IMR-90 (cell line): ENCODE results near the gene CD68. TPM values are rescaled to one million over a fixed set of nuclear protein-coding genes. Genes with fewer than 3 reads are reported as not detected.

Source experiments
- ATAC-seq: fragments of 200-7000 bp; cut with Tn5 transposase; 2 replicates; pipeline ENCODE4 v1.9.1; 2020; ENCODE audit warnings: low read depth, mild to moderate bottlenecking, moderate library complexity
- BruUV-seq: library from RNA; stranded (reverse); fragments of 400-500 nt; replicated peaks from 2 replicates; lab custom pipeline; 2021; lab: Mats Ljungman, UMichigan
- CTCF ChIA-PET: fragments of 300-600 bp; formaldehyde crosslinking; extraction: SDS; loops from one replicate; lab custom pipeline; 2021; ENCODE audit warnings: antibody characterized with exemption; lab: Yijun Ruan, JAX
- POLR2A ChIA-PET: fragments of 300-600 bp; sonication (Branson Sonifier 250); formaldehyde crosslinking; loops from one replicate; lab custom pipeline; 2022; ENCODE audit warnings: antibody characterized with exemption; ENCODE audit not compliant: unreplicated experiment; lab: Charles Lee
- DNase-seq: peaks from one replicate; pipeline ENCODE4 v3.0.0; 2013
- H2AFZ ChIP-seq: replicated peaks from 2 replicates; pipeline ENCODE3; 2013; ENCODE audit warnings: low read length, mild to moderate bottlenecking; ENCODE audit not compliant: poor library complexity
- H2AK5ac ChIP-seq: 2 replicates; pipeline ENCODE4 v1.6.1; 2013; ENCODE audit warnings: low read depth, low read length, inconsistent platforms
- H2AK9ac ChIP-seq: replicated peaks from 2 replicates; pipeline ENCODE3; 2013; ENCODE audit warnings: mild to moderate bottlenecking, low read depth, low read length, moderate library complexity; ENCODE audit not compliant: poor library complexity
- H2BK120ac ChIP-seq: 2 replicates; pipeline ENCODE4 v1.6.1; 2013; ENCODE audit warnings: low read depth, low read length, inconsistent platforms
- H2BK15ac ChIP-seq: 3 replicates; pipeline ENCODE4 v1.6.1; 2013; ENCODE audit warnings: low read depth, low read length, inconsistent platforms
- H2BK20ac ChIP-seq: 2 replicates; pipeline ENCODE4 v1.6.1; 2013; ENCODE audit warnings: low read depth, mild to moderate bottlenecking, inconsistent platforms, low read length, moderate library complexity
- H2BK5ac ChIP-seq: 2 replicates; pipeline ENCODE4 v1.6.1; 2013; ENCODE audit warnings: mild to moderate bottlenecking, low read depth, low read length, inconsistent platforms; ENCODE audit not compliant: poor library complexity, severe bottlenecking
- H3K14ac ChIP-seq: replicated peaks from 2 replicates; pipeline ENCODE4 v1.6.1; 2013; ENCODE audit warnings: low read depth, low read length, inconsistent platforms
- H3K18ac ChIP-seq: 2 replicates; pipeline ENCODE4 v1.6.1; 2013; ENCODE audit warnings: low read depth, low read length, control low read depth
- H3K23ac ChIP-seq: 2 replicates; pipeline ENCODE4 v1.6.1; 2013; ENCODE audit warnings: low read depth, low read length, inconsistent platforms
- H3K27ac ChIP-seq: 2 replicates; pipeline ENCODE4 v1.5.1; 2013; ENCODE audit warnings: mild to moderate bottlenecking, control low read depth, low read length; ENCODE audit not compliant: insufficient read depth
- H3K27me3 ChIP-seq: 2 replicates; pipeline ENCODE4 v1.6.1; 2013; ENCODE audit warnings: low read length; ENCODE audit not compliant: control insufficient read depth, insufficient read depth
- H3K36me3 ChIP-seq: 2 replicates; pipeline ENCODE4 v1.6.1; 2013; ENCODE audit warnings: low read length, mixed read lengths; ENCODE audit not compliant: control insufficient read depth, insufficient read depth
- H3K4ac ChIP-seq: 2 replicates; pipeline ENCODE4 v1.6.1; 2013; ENCODE audit warnings: low read depth, low read length, inconsistent platforms
- H3K4me1 ChIP-seq: 2 replicates; pipeline ENCODE4 v1.6.1; 2013; ENCODE audit warnings: low read length, mixed read lengths; ENCODE audit not compliant: control insufficient read depth, insufficient read depth
- H3K4me2 ChIP-seq: 2 replicates; pipeline ENCODE4 v1.6.1; 2013; ENCODE audit warnings: low read depth, mild to moderate bottlenecking, control low read depth, low read length, moderate library complexity
- H3K4me3 ChIP-seq: 2 replicates; pipeline ENCODE4 v1.5.1; 2013; ENCODE audit warnings: low read depth, mild to moderate bottlenecking, control low read depth, low read length, moderate library complexity; ENCODE audit not compliant: insufficient read depth
- H3K56ac ChIP-seq: 2 replicates; pipeline ENCODE4 v1.6.1; 2013; ENCODE audit warnings: low read length, inconsistent platforms; ENCODE audit not compliant: insufficient read depth; ENCODE audit errors: extremely low read depth
- H3K79me1 ChIP-seq, 2 experiments: 2 replicates each; pipeline ENCODE4 v1.6.1; 2013; ENCODE audit warnings: low read length in 2 of 2, inconsistent platforms in 1 of 2, low read depth in 1 of 2
- H3K9ac ChIP-seq: 2 replicates; pipeline ENCODE4 v1.6.1; 2013; ENCODE audit warnings: low read depth, low read length, control low read depth
- H3K9me1 ChIP-seq: 2 replicates; pipeline ENCODE4 v1.6.1; 2013; ENCODE audit warnings: low read length, inconsistent platforms; ENCODE audit not compliant: insufficient read depth
- H3K9me3 ChIP-seq: 2 replicates; pipeline ENCODE4 v1.6.1; 2013; ENCODE audit warnings: low read length; ENCODE audit not compliant: control insufficient read depth, insufficient read depth
- H4K20me1 ChIP-seq: 2 replicates; pipeline ENCODE4 v1.6.1; 2013; ENCODE audit warnings: low read length, inconsistent platforms; ENCODE audit not compliant: insufficient read depth
- H4K5ac ChIP-seq: 2 replicates; pipeline ENCODE4 v1.6.1; 2013; ENCODE audit warnings: mild to moderate bottlenecking, low read depth, low read length, control low read depth
- H4K8ac ChIP-seq, 2 experiments: 2 replicates each; pipeline ENCODE4 v1.6.1; 2013; ENCODE audit warnings: low read depth in 2 of 2, low read length in 2 of 2, control low read depth in 1 of 2, inconsistent platforms in 1 of 2
- H4K91ac ChIP-seq: 2 replicates; pipeline ENCODE4 v1.6.1; 2013; ENCODE audit warnings: low read depth, low read length, inconsistent platforms; ENCODE audit not compliant: insufficient read depth
- CEBPB ChIP-seq: IDR thresholded peaks from 2 replicates; pipeline ENCODE4 v1.6.1; 2012; ENCODE audit warnings: low read depth, low read length, improper control_type of control experiment
- CHD1 ChIP-seq: IDR thresholded peaks from 2 replicates; pipeline ENCODE4 v1.6.1; 2012; ENCODE audit warnings: low read depth, low read length, improper control_type of control experiment
- FOS ChIP-seq: fragments of 150-350 bp; IDR thresholded peaks from 2 replicates; pipeline ENCODE4 v1.6.1; 2016; ENCODE audit warnings: low read depth, low read length
- MAZ ChIP-seq: IDR thresholded peaks from 2 replicates; pipeline ENCODE4 v1.6.1; 2012; ENCODE audit warnings: low read depth, mild to moderate bottlenecking, low read length, improper control_type of control experiment, moderate library complexity, borderline replicate concordance
- NFE2L2 ChIP-seq: fragments of 150-350 bp; IDR thresholded peaks from 2 replicates; pipeline ENCODE4 v1.6.1; 2016; ENCODE audit warnings: low read depth, mild to moderate bottlenecking, low read length
- RAD21 ChIP-seq: IDR thresholded peaks from 2 replicates; pipeline ENCODE4 v1.6.1; 2012; ENCODE audit warnings: low read length, improper control_type of control experiment
- RFX5 ChIP-seq: IDR thresholded peaks from 2 replicates; pipeline ENCODE4 v1.8.0; 2012; ENCODE audit warnings: low read depth, mild to moderate bottlenecking, low read length, moderate library complexity
- SMC3 ChIP-seq: fragments of 150-350 bp; IDR thresholded peaks from 2 replicates; pipeline ENCODE4 v1.6.1; 2016; ENCODE audit warnings: low read depth, mild to moderate bottlenecking, antibody characterized with exemption, low read length, moderate library complexity
- WGBS, 2 experiments: methylation state at CpG; one replicate each; pipeline versions ENCODE4 v1.1.5 to v1.1.7; 2013; ENCODE audit warnings: missing lambda C conversion rate in 2 of 2; ENCODE audit not compliant: insufficient read length in 1 of 2; ENCODE audit errors: extremely low coverage in 2 of 2; 5-methylcytosine and 5-hydroxymethylcytosine counted together
- dilution Hi-C: fragments of 300-500 bp; cut with HindIII; formaldehyde crosslinking; loops from one replicate; pipeline ENCODE4 v1.14.3; 2018; ENCODE audit warnings: low sequenced_read_pairs; ENCODE audit not compliant: unreplicated experiment
- in situ Hi-C: fragments of 300-500 bp; cut with MboI; formaldehyde crosslinking; loops from 3 replicates; pipeline ENCODE4 v1.14.3; 2019; ENCODE audit warnings: low sequenced_read_pairs, inconsistent platforms, mixed read lengths
- intact Hi-C: fragments of 100-400 bp; cut with micrococcal nuclease; formaldehyde crosslinking; loops from 2 replicates; pipeline ENCODE4 v1.10.0; 2022
- polyA plus RNA-seq, 3 experiments: library from polyadenylated mRNA; depleted of rRNA; stranded (reverse); fragments of >200 nt; gene quantifications; 2 replicates each; pipeline ENCODE4 v1.2.3, GENCODE V29; 2012; ENCODE audit warnings: low replicate concordance in 1 of 3
- total RNA-seq: library from RNA; depleted of rRNA; stranded (reverse); fragments of >200 nt; gene quantifications from 2 replicates; pipeline ENCODE4 v1.2.3, GENCODE V29; 2012
- TF ChIP-seq, protein P1 (sequence below): conservative IDR thresholded peaks from 2 replicates; pipeline ENCODE4 v1.5.1; 2012; ENCODE audit warnings: mild to moderate bottlenecking, low read depth, low read length, improper control_type of control experiment
- TF ChIP-seq, protein P2 (sequence below): fragments of 150-350 bp; IDR thresholded peaks from 2 replicates; pipeline ENCODE4 v1.6.1; 2017; ENCODE audit warnings: mild to moderate bottlenecking, antibody characterized with exemption, low read length, low read depth

Gene CD68
- total and polyA plus RNA-seq, 2 of the 4 experiments (the other 2 are of a cell fraction): 16.0 to 43.1 TPM

DNA sequence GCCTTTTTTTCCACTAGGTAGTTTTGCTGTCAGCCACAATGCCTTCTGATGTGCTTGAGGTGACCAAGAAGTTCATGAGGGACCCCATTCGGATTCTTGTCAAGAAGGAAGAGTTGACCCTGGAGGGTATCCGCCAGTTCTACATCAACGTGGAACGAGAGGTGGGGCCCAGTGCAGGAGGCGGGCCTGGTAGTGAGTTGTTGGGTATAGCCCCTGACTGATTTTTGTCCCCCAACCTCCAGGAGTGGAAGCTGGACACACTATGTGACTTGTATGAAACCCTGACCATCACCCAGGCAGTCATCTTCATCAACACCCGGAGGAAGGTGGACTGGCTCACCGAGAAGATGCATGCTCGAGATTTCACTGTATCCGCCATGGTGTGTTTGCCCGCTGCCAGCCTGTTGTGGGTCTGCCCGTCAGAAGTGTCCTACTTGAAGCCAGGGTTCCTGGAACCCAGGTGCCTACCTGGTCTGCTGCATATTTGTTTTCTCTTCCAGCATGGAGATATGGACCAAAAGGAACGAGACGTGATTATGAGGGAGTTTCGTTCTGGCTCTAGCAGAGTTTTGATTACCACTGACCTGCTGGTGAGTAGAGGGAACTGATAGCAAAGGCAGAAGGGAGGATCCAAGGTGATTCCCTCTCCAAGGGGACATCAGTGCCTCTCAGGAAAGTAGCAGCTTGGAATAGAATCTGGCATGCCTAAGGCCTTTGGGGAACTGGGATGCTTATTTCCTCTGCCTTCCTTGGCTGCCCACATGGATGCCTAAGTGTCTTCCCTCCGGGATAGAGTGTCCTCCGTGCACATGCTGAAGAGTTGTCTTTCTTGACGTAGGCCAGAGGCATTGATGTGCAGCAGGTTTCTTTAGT lies 1.9 kb upstream of the CD68 start:
- TSS peak; percentile 49 for BruUV-seq
- no peak overlapping the region for H2BK20ac ChIP-seq
- peaks cover 23% of the 10 kb centered on the region for H3K4me1 ChIP-seq
- H3K27ac ChIP-seq: no peak overlapping the region
- no peak overlapping the region for H3K4me3 ChIP-seq
- in situ Hi-C loops: no loop called here
- H3K18ac ChIP-seq: no peak overlapping the region
- H3K9ac ChIP-seq: no peak overlapping the region
- H2AK5ac ChIP-seq: no peak overlapping the region
- H2BK5ac ChIP-seq: no peak overlapping the region
- H3K9me1 ChIP-seq: peaks cover 21% of the 10 kb centered on the region
- no peak overlapping the region for H2AFZ ChIP-seq
- no peak overlapping the region for H3K4me2 ChIP-seq
- no peak overlapping the region for H4K5ac ChIP-seq
- H3K14ac ChIP-seq: no peak overlapping the region
- DNase-seq (no peak), ATAC-seq (no peak)
- H4K20me1 ChIP-seq: peaks cover 70% of the 10 kb centered on the region
- H3K4ac ChIP-seq: no peak overlapping the region
- peaks cover 54% of the 10 kb centered on the region for H3K36me3 ChIP-seq
- no peak overlapping the region for H3K56ac ChIP-seq
- H3K9me3 ChIP-seq: no peaks in the 10 kb centered on the region
- no peak overlapping the region for H2BK15ac ChIP-seq
- H4K91ac ChIP-seq: no peak overlapping the region
- TF ChIP-seq CHD1 (no peak), MAZ (no peak), CEBPB (no peak), FOS (no peak), RAD21 (no peak), RFX5 (no peak), NFE2L2 (no peak), SMC3 (no peak)
- TF ChIP-seq, protein P1, sequence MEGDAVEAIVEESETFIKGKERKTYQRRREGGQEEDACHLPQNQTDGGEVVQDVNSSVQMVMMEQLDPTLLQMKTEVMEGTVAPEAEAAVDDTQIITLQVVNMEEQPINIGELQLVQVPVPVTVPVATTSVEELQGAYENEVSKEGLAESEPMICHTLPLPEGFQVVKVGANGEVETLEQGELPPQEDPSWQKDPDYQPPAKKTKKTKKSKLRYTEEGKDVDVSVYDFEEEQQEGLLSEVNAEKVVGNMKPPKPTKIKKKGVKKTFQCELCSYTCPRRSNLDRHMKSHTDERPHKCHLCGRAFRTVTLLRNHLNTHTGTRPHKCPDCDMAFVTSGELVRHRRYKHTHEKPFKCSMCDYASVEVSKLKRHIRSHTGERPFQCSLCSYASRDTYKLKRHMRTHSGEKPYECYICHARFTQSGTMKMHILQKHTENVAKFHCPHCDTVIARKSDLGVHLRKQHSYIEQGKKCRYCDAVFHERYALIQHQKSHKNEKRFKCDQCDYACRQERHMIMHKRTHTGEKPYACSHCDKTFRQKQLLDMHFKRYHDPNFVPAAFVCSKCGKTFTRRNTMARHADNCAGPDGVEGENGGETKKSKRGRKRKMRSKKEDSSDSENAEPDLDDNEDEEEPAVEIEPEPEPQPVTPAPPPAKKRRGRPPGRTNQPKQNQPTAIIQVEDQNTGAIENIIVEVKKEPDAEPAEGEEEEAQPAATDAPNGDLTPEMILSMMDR: no peak
- TF ChIP-seq, protein P2, sequence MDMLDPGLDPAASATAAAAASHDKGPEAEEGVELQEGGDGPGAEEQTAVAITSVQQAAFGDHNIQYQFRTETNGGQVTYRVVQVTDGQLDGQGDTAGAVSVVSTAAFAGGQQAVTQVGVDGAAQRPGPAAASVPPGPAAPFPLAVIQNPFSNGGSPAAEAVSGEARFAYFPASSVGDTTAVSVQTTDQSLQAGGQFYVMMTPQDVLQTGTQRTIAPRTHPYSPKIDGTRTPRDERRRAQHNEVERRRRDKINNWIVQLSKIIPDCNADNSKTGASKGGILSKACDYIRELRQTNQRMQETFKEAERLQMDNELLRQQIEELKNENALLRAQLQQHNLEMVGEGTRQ: no peak
- intact Hi-C loops: no loop called here
- WGBS, 2 experiments: 92% methylated on average over 6 of the region's 17 CpGs; no CpG with 5 or more reads in 1 of the 2 experiments
- dilution Hi-C loops: no loop called here
- H4K8ac ChIP-seq: no peak overlapping the region
- ChIA-PET POLR2A (no interaction called here), CTCF (interaction anchor here (0.6 kb wide), 1 partner anchor 143 kb away, joined by 4 read pairs; the partner anchor contains the start of gene TMEM102)
- H3K23ac ChIP-seq: peak overlapping the region; percentile 24; the same call in 1 of the 2 replicates
- H3K27me3 ChIP-seq: no peaks in the 10 kb centered on the region
- H2AK9ac ChIP-seq: no peak overlapping the region
- H3K79me1 ChIP-seq: peaks cover 12 to 73% of the 10 kb centered on the region in 2 experiments
- H2BK120ac ChIP-seq: no peak overlapping the region
